Heart right ventricle (tissue), 16 donors: Measurements from ENCODE around the gene ABCB9. TPM values are rescaled to one million over a fixed set of nuclear protein-coding genes. Genes with fewer than 3 reads are reported as not detected.

Experiments
- ATAC-seq, 8 donors: fragments of 200-7000 bp; cut with Tn5 transposase; one replicate each; pipeline ENCODE4 v1.9.1; 2020; ENCODE audit warnings: mild to moderate bottlenecking in 8 of 8, moderate library complexity in 8 of 8, moderate number of reproducible peaks in 1 of 8
- DNase-seq, 2 donors: peaks; one replicate each; pipeline ENCODE4 v3.0.0-alpha.2; 2020
- H3K27ac ChIP-seq, 10 donors: fragments of 200-600 bp; sonication (generic) in 2 of 10; one replicate each; pipeline versions ENCODE4 v1.5.0 to v1.8.0; 2020 to 2022; ENCODE audit warnings: mild to moderate bottlenecking in 3 of 10
- H3K27me3 ChIP-seq, 7 donors: fragments of 200-600 bp; one replicate each; pipeline ENCODE4 v1.8.0; 2021 to 2022; ENCODE audit warnings: mild to moderate bottlenecking in 2 of 7
- H3K36me3 ChIP-seq, 9 donors: fragments of 200-600 bp; sonication (generic) in 1 of 9; one replicate each; pipeline versions ENCODE4 v1.5.0 to v1.8.0; 2020 to 2022; ENCODE audit warnings: mild to moderate bottlenecking in 2 of 9
- H3K4me1 ChIP-seq, 9 donors: fragments of 200-600 bp; sonication (generic) in 1 of 9; one replicate each; pipeline versions ENCODE4 v1.5.0 to v1.8.0; 2020 to 2022; ENCODE audit warnings: mild to moderate bottlenecking in 4 of 9
- H3K4me3 ChIP-seq, 10 donors: fragments of 200-600 bp; sonication (generic) in 2 of 10; one replicate each; pipeline versions ENCODE4 v1.5.0 to v1.8.0; 2020 to 2022; ENCODE audit warnings: mild to moderate bottlenecking in 7 of 10, moderate library complexity in 2 of 10
- H3K9me3 ChIP-seq, 11 donors: fragments of 200-600 bp in 10 of 11; sonication (generic) in 2 of 11; one replicate each; pipeline versions ENCODE4 v1.5.0 to v1.8.0; 2013 to 2022; ENCODE audit warnings: mild to moderate bottlenecking in 2 of 11, control low read depth in 1 of 11, moderate library complexity in 1 of 11
- CTCF ChIP-seq, 9 donors: fragments of 200-600 bp; sonication (generic) in 2 of 9; IDR thresholded peaks; one replicate each; pipeline versions ENCODE4 v1.5.0 to v1.8.0; 2021 to 2022; ENCODE audit warnings: antibody characterized with exemption in 9 of 9, mild to moderate bottlenecking in 5 of 9, moderate library complexity in 1 of 9
- WGBS, 2 donors: extraction: QIAGEN DNeasy Blood & Tissue Kit; methylation state at CpG; one replicate each; pipeline ENCODE4 v1.1.7; 2013; ENCODE audit warnings: inconsistent platforms in 1 of 2; 5-methylcytosine and 5-hydroxymethylcytosine counted together
- intact Hi-C, 10 donors: fragments of 100-400 bp; cut with DNase I; formaldehyde crosslinking; loops; one replicate each; pipeline versions ENCODE4 v1.11.1 to v1.14.2; 2022
- polyA plus RNA-seq, 2 donors: library from polyadenylated mRNA; stranded (reverse); fragments of 200-250 nt; gene quantifications; one replicate each; pipeline ENCODE4 v1.2.3, GENCODE V29; 2013
- total RNA-seq, 10 donors: library from RNA; stranded (reverse); fragmentation: NEBNext Ultra II Directional in 3 of 10; extraction: Animal tissue kit (Norgen Biotek cat#: 25700) in 3 of 10; gene quantifications; one replicate each; pipeline versions ENCODE4 v1.2.1 to v1.2.4, GENCODE V29; 2021 to 2023
- donor health status: Arrhythmogenic right ventricular cardiomyopathy.
- donor health status: ischemic (EF 13 %, LVEDD 7.1; RV severe dilation, severe dysfunction).
- donor health status: healthy with polysubstance abuse.
- donor health status: DM: no; HTN: yes; CAD: no.
- donor health status: DM: no; HTN: no; CAD: no.
- donor health status: ischemic (EF 25% LVEDD 6.9; RV normal size, moderate dysfunction).
- donor health status: ischemic (EF 25% LVEDD 5.7; RV mildly dilated, moderate dysfunction).
- donor health status: healthy.
- donor health status: DM: yes; HTN: yes; CAD: no.
- donor health status: Ischemic cardiomyopathy.
- donor health status: ischemic (EF 35%, LVEDD 5.7; RV mildly dilated, moderate dysfunction).
- donor health status: nonischemic (EF 11% LVEDD 7.7; RV severe dilation, severe dysfunction).
- donor health status: DM: yes; HTN: yes; CAD: no.
- donor health status: PGD.
- donor health status: ischemic (EF 29% LVEDD 5.4; RV normal size, mild dysfunction).
- donor health status: nonischemic (EF 23%, LVEDD 6.1; RV moderate dilation, normal function).

Gene ABCB9
- total and polyA plus RNA-seq, 12 donors: 1.9 to 6.0 (median 4.5) TPM

GRCh38 chr12:122920687-122921086 is 45.6 kb downstream of the ABCB9 start:
- Histone ChIP-seq H3K36me3 (peaks cover 0 to 4% (median 0%) of the 10 kb centered on the region in 9 donors), H3K4me1 (peaks cover 10 to 26% (median 19%) of the 10 kb centered on the region in 9 donors), H3K4me3 (no peak overlapping the region), H3K9me3 (no peaks in the 10 kb centered on the region), H3K27ac (no peak overlapping the region), H3K27me3 (no peaks in the 10 kb centered on the region)
- intact Hi-C loops: no loop called here
- 93 to 95% methylated on average over 5 of the region's 5 CpGs for WGBS, 2 donors
- ATAC-seq (no peak), DNase-seq (no peak)
- TF ChIP-seq CTCF (IDR thresholded peaks at IDR 0.05): no peak

GRCh38 chr12:122918827-122919226 is 47.4 kb downstream of the ABCB9 start:
- no peaks in the 10 kb centered on the region for H3K27me3 ChIP-seq
- no peak for DNase-seq
- H3K4me3 ChIP-seq: no peak overlapping the region
- peaks cover 10 to 26% (median 19%) of the 10 kb centered on the region in 9 donors for H3K4me1 ChIP-seq
- no peak overlapping the region for H3K27ac ChIP-seq
- no peaks in the 10 kb centered on the region for H3K36me3 ChIP-seq
- ATAC-seq: no peak
- WGBS, 2 donors: 84 to 87% methylated on average over 2 of the region's 2 CpGs
- intact Hi-C loops: no loop called here
- TF ChIP-seq CTCF (IDR thresholded peaks at IDR 0.05): no peak
- H3K9me3 ChIP-seq: no peaks in the 10 kb centered on the region

GRCh38 chr12:122917507-122918121 is 48.6 kb downstream of the ABCB9 start:
- ATAC-seq (peak; percentile 81 to 92 (median 88)), DNase-seq (peak; percentile 53 to 66)
- no peaks in the 10 kb centered on the region for H3K9me3 ChIP-seq
- no peaks in the 10 kb centered on the region for H3K27me3 ChIP-seq
- H3K27ac ChIP-seq: peak overlapping the region; percentile 0 to 84 (median 72)
- 8% methylated on average over 9 of the region's 9 CpGs for WGBS, 2 donors
- TF ChIP-seq CTCF (IDR thresholded peaks at IDR 0.05): no peak
- H3K4me1 ChIP-seq: peaks cover 10 to 26% (median 19%) of the 10 kb centered on the region in 9 donors
- intact Hi-C loops: no loop called here
- H3K36me3 ChIP-seq: no peaks in the 10 kb centered on the region
- H3K4me3 ChIP-seq: no peak overlapping the region

GRCh38 chr12:122909442-122910288 is 56.6 kb downstream of the ABCB9 start:
- no peak for TF ChIP-seq CTCF (IDR thresholded peaks at IDR 0.05)
- peak overlapping the region; percentile 60 to 86 (median 74) for H3K27ac ChIP-seq
- intact Hi-C loops: no loop called here
- no peaks in the 10 kb centered on the region for H3K36me3 ChIP-seq
- H3K4me3 ChIP-seq: no peak overlapping the region
- H3K4me1 ChIP-seq: peaks cover 0 to 17% (median 7%) of the 10 kb centered on the region in 9 donors
- DNase-seq (peak; percentile 30 to 76), ATAC-seq (peak; percentile 92 to 98 (median 96))
- 46 to 55% methylated on average over 12 of the region's 12 CpGs for WGBS, 2 donors
- no peaks in the 10 kb centered on the region for H3K27me3 ChIP-seq
- H3K9me3 ChIP-seq: no peaks in the 10 kb centered on the region
